ENCODE measurements around the gene PCDH11Y.
"Not testable (repeated sequence)": the region's sequence is repeated elsewhere in the genome, so short reads cannot be mapped to it uniquely, and the experiment has no call there.

DNA sequence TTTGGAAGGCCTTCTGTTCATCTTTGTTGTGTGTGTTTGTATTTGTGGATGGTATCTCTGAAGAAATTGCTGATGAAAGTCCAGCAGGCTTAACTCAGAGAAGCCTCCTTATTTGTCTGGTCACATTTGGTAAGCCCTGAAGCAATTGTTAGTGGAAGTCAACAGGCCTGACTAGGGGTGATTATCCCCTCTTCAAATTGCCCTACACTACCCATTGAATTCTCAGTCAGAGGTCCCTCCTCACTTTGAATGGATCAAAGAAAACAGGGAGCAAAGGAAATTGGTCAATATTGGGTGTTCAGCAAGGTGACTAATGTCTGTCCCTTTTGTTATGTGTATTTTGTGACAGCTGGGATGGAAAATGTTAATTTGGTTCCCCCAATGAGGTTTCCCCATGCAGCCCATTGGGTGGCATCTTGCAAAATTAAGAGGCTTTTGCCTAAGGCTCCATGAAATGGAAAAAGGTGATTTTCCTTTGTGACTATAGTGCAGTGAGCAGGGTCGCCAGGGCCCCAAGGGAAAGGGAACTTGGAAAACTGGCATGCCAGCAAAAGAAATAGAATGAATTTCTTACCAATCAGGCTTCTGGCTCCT, 709.8 kb downstream of the PCDH11Y start:
- TF ChIP-seq, protein P1, sequence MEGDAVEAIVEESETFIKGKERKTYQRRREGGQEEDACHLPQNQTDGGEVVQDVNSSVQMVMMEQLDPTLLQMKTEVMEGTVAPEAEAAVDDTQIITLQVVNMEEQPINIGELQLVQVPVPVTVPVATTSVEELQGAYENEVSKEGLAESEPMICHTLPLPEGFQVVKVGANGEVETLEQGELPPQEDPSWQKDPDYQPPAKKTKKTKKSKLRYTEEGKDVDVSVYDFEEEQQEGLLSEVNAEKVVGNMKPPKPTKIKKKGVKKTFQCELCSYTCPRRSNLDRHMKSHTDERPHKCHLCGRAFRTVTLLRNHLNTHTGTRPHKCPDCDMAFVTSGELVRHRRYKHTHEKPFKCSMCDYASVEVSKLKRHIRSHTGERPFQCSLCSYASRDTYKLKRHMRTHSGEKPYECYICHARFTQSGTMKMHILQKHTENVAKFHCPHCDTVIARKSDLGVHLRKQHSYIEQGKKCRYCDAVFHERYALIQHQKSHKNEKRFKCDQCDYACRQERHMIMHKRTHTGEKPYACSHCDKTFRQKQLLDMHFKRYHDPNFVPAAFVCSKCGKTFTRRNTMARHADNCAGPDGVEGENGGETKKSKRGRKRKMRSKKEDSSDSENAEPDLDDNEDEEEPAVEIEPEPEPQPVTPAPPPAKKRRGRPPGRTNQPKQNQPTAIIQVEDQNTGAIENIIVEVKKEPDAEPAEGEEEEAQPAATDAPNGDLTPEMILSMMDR (IDR thresholded peaks at IDR 0.05) = not testable (repeated sequence)
- TF ChIP-seq POLR2A (IDR thresholded peaks at IDR 0.05) = not testable (repeated sequence)

Data from esophagus squamous epithelium (tissue), 4 donors.